HG03103 (cell line): ENCODE data around the gene ZFHX2.
A peak's percentile ranks its signal among the peaks of the same experiment; 100 is the strongest.
"Not testable (repeated sequence)": the region's sequence is repeated elsewhere in the genome, so short reads cannot be mapped to it uniquely, and the experiment has no call there.

ENCODE experiments used
- ATAC-seq: cut with Tn5 transposase; IDR thresholded peaks from one replicate; pipeline ENCODE4 v1.9.1; 2021; ENCODE audit warnings: low read depth; ENCODE audit not compliant: unreplicated experiment

The ZFHX2 gene

GRCh38 chr14:23551266-23552028 is at the start of gene ZFHX2:
ZFHX2 (minus strand) TSS chr14:23551765; CDS start chr14:23535325, 16,440 bp downstream.
- no peak for ATAC-seq

- ATAC-seq = no peak
These were observed 49.2 kb upstream of the ZFHX2 start for GRCh38 chr14:23600806-23601205.

GRCh38 chr14:23600322-23600707 is 48.8 kb upstream of the ZFHX2 start:
- no peak for ATAC-seq

DNA sequence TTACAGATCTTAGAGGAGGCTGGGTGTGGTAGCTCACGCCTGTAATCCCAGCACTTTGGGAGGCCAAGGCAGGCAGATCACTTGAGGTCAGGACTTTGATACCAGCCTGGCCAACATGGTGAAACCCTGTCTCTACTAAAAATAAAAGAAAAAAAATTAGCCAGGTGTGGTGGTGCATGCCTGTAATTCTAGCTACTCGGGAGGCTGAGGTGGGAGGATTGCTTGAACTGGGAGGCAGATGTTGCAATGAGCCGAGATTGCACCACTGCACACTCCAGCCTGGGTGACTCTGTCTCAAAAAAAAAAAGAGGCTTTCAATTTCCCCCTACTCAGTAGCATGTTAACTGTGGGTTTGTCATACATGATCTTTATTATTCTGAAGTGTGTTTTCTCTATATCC is 42.6 kb upstream of the ZFHX2 start:
- ATAC-seq = not testable (repeated sequence)

- no peak for ATAC-seq
These were observed 38.6 kb upstream of the ZFHX2 start for GRCh38 chr14:23590198-23590597.

DNA sequence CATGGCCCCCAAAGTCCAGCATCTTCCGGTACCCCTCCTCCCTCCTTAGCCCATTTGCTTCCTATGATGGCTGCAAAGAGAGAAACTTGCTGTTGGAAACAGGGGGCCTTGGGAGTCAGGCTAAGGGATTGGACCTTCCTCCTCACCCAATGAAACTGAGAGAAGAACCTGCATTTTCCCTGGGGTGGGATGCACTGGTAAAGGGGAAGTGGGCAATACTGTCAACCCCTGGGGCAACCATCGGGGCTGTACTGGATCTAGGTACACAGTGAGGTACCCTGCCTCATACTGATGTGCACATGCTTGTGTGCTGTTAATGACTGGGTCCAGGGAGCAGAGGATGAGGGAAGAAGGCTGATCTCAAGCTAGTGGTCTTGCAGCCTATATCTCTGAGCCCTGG is 38.0 kb upstream of the ZFHX2 start:
- ATAC-seq = no peak

DNA sequence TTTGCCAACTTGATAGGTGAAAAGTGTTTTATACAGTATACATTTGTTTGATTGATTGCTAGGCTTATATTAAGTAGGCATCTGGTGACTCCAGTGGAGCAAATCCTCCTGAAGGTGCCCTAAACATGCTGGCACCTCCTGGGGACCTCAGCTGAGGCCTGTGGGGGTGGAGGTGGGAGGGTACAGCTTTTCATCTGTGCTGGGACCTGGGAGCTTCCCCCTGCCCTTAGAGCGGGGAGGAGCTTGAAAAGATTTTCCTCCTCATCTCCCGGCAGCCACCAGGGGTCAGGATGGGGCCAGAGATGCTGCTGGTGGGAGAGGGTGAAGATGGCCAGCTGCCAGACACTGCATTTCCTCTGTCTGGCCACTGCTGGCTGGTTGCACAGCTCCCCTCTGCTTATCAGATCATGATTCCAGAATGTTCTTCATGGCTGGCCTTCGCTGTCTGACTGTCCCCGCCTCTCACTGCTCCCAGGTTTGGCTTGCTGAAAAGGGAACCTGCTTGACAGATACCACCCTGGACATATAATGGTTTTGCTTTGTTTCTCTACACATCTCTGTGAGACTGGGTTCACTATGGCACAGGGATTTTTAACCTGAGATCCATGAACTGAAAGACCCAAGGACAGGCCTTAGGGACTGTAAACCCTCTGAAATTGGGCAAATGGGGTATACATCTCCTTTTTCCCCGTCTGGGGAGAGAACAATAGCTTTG is 37.5 kb upstream of the ZFHX2 start:
- ATAC-seq = peak; percentile 93

DNA sequence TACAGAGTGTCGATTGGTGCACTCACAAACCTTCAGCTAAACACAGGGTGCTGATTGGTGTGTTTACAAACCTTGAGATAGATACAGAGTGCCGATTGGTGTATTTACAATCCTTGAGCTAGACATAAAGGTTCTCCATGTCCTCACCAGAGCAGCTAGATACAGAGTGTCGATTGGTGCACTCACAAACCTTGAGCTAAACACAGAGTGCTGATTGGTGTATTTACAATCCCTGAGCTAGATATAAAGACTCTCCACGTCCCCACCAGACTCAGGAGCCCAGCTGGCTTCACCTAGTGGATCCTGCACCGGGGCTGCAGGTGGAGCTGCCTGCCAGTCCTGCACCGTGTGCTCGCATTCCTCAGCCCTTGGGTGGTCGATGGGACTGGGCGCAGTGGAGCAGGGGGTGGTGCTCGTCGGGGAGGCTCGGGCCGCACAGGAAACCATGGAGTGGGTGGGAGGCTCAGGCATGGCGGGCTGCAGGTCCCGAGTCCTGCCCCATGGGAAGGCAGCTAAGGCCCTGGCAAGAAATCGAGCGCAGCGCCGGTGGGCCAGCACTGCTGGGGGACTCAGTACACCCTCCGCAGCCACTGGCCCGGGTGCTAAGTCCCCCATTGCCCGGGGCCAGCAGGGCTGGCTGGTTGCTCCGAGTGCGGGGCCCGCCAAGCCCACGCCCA is 33.1 kb upstream of the ZFHX2 start:
- ATAC-seq = not testable (repeated sequence)

GRCh38 chr14:23583761-23584526 is 32.4 kb upstream of the ZFHX2 start:
- not testable (repeated sequence) for ATAC-seq

DNA sequence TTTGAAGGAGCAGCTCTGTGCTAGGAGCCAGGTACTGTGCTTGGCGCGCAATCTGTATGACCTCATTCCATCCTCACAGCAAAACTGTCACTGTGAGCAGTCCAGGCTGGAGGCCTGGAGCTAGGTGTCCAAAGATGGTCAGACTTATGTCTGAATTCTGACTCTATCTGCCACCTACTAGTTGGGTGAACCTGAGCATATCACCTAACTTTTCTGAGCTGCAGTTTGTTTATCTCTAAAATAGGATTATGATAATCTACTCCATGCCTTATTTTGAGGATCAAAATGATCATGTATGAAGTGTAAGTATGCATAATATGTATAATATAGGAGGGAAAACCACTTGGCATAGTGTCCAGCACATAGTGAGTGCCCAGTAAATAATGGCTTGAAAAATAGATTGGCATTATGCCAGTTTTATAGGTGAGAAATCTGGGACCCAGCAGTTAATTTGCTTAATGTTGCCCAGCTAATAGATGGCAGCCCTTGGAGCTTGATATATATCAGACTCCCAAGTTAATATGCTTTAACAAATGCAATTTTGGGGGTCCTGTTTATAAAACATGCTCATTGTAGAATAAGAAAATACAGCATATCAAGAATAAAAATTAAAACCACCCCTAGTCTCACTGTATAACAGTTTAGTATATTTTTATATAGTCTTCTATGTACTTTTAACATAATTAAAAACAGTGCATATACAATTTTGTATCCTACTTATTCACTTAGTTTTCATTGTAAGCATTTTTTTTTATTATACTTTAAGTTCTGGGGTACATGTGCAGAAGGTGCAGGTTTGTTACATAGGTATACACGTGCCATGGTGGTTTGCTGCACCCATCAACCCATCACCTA is 31.6 kb upstream of the ZFHX2 start:
- no peak for ATAC-seq

DNA sequence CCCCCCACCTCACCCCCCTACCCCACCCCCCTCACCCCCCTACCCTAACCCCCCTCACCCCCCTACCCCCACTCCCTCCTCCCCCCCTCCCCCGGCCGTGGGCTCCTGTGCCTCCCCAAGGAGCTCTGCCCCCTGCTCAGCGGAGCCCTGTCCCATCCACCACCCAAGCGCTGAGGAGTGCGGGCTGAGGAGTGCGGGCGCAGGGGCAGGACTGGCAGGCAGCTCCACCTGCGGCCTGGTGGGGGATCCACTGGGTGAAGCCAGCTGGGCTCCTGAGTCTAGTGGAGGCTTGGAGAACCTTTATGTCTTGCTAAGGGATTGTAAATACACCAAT is 29.4 kb upstream of the ZFHX2 start:
- ATAC-seq = no peak

DNA sequence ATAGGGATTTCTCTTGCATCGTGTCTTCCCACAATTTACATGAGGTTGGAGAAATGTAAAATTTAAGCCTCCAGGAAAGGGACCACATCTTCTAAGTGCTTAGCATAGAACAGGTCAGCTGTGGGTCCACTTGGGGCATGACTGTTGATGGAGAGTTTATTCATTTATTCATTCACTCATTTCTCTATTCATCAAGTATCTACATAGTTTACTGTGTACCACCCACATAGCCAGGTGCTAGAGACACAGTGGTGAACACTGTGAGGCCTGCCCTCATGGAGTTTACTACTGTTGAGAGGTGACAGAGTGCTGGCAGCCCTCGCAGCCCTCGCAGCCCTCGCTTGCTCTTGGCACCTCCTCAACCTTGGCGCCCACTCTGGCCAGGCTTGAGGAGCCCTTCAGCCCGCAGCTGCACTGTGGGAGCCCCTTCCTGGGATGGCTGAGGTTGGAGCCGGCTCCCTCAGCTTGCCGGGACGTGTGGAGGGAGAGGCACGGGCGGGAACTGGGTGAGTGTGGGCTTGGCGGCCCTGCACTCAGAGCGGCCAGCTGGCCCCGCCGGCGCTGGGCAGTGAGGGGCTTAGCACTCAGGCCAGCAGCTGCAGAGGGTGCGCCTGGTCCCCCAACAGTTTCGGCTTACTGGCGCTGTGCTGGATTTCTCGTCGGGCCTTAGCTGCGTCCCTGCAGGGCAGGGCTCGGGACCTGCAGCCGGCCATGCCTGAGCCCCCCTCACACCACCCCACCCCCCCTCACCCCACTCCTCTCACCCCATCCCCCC is 28.8 kb upstream of the ZFHX2 start:
- ATAC-seq = no peak

- ATAC-seq = no peak
These were observed 28.2 kb upstream of the ZFHX2 start for GRCh38 chr14:23579739-23580138.

DNA sequence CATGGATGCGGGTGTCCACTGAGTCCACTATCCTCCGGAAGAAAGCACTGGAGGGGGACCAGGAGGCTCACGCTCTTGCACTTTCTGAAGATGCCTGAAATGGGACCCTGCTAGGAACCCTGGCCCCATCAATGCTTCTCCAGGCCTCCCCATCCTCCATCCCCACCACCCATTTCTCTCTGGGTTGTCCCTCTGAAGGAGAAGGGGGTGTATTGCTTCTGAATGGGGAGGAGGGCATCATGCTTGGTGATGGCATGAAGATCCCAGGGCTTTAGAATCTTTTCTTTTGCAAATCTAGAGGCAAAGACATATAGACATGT is 27.7 kb upstream of the ZFHX2 start:
- ATAC-seq = no peak

- no peak for ATAC-seq
These were observed 27.2 kb upstream of the ZFHX2 start, which contains the start of gene JPH4 for GRCh38 chr14:23578560-23579310. JPH4 (minus strand) TSS chr14:23578790; CDS start chr14:23577453, 1,337 bp downstream.

- ATAC-seq = no peak
These were observed 26.3 kb upstream of the ZFHX2 start for GRCh38 chr14:23577710-23578392.

GRCh38 chr14:23577004-23577681 is 25.6 kb upstream of the ZFHX2 start:
- no peak for ATAC-seq
